ENCODE measurements around the gene CLIC6.

Gene CLIC6

DNA sequence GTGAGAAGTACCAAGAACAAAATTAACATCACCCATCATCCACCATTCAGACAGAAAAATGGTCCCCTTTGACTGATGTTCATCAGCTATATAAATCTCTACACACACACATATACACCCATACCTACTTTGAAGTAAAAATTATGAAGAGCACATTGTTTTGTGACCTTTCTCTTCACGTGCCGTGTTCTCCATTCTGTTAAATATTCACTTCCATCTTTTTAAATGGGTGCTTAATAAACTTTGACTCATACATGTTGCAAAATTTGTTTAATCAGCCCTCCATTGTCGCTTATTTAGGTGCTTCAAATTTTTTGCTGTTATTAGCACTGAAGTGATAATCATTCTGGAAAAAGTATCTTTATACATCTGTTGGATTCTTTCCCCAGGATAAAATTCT, 80.1 kb downstream of the CLIC6 start:
- H2BK120ac ChIP-seq (ENCODE audit: insufficient read depth, low read length, poor library complexity): no peak overlapping the region
- no CpG with 5 or more reads among the region's 3 CpGs for WGBS (ENCODE audit: extremely low coverage, insufficient coverage, insufficient read length)
- H2AFZ ChIP-seq (ENCODE audit: insufficient read depth, low read length, poor library complexity): no peak overlapping the region
- H3K14ac ChIP-seq (ENCODE audit: low read length): no peak overlapping the region
- no peak overlapping the region for H3K27ac ChIP-seq (ENCODE audit: low read depth, low read length)
- no peak overlapping the region for H3K23ac ChIP-seq (ENCODE audit: low read length)
- H3K4me1 ChIP-seq (ENCODE audit: control insufficient read depth in 1 of 2, insufficient read depth in 2 of 2, low read length in 2 of 2): no peaks in the 10 kb centered on the region
- H3K9ac ChIP-seq (ENCODE audit: low read length): no peak overlapping the region
- no peak overlapping the region for H3K4me3 ChIP-seq (ENCODE audit: low read depth, low read length)
- no peak overlapping the region for H3K4ac ChIP-seq (ENCODE audit: low read depth, low read length)
- H2BK12ac ChIP-seq (ENCODE audit: low read length): no peak overlapping the region
- H4K12ac ChIP-seq (ENCODE audit: low read depth, low read length): no peak overlapping the region
- no peak overlapping the region for H3K18ac ChIP-seq (ENCODE audit: low read length)
- H4K8ac ChIP-seq (ENCODE audit: low read depth, low read length): no peak overlapping the region
- no peaks in the 10 kb centered on the region for H3K79me2 ChIP-seq (ENCODE audit: control insufficient read depth, insufficient read depth, low read length, poor library complexity)
- no peaks in the 10 kb centered on the region for H3K9me3 ChIP-seq (ENCODE audit: insufficient read depth, low read depth, low read length)
- no peak for DNase-seq
- H2AK5ac ChIP-seq (ENCODE audit: low read length): no peak overlapping the region
- no peak overlapping the region for H4K91ac ChIP-seq (ENCODE audit: low read depth, low read length)
- no peaks in the 10 kb centered on the region for H3K36me3 ChIP-seq (ENCODE audit: control insufficient read depth in 1 of 2, insufficient read depth in 2 of 2, low read length in 2 of 2)
- peaks cover 3% of the 10 kb centered on the region for H3K79me1 ChIP-seq (ENCODE audit: low read length)
- no peaks in the 10 kb centered on the region for H3K27me3 ChIP-seq (ENCODE audit: insufficient read depth, low read length)
- no peak overlapping the region for H2BK5ac ChIP-seq (ENCODE audit: low read depth, low read length, poor library complexity)
- H3K4me2 ChIP-seq (ENCODE audit: low read length): no peak overlapping the region

GRCh38 chr21:34754690-34755647, 86.2 kb downstream of the CLIC6 start:
- H2AFZ ChIP-seq (ENCODE audit: insufficient read depth, low read length, poor library complexity): no peak overlapping the region
- no peak overlapping the region for H2BK5ac ChIP-seq (ENCODE audit: low read depth, low read length, poor library complexity)
- H2BK120ac ChIP-seq (ENCODE audit: insufficient read depth, low read length, poor library complexity): no peak overlapping the region
- no peak overlapping the region for H3K27ac ChIP-seq (ENCODE audit: low read depth, low read length)
- no peaks in the 10 kb centered on the region for H3K27me3 ChIP-seq (ENCODE audit: insufficient read depth, low read length)
- no peak overlapping the region for H2AK5ac ChIP-seq (ENCODE audit: low read length)
- no peak overlapping the region for H2BK12ac ChIP-seq (ENCODE audit: low read length)
- no peak overlapping the region for H3K23ac ChIP-seq (ENCODE audit: low read length)
- no peak overlapping the region for H3K9ac ChIP-seq (ENCODE audit: low read length)
- no peak overlapping the region for H3K14ac ChIP-seq (ENCODE audit: low read length)
- H3K4me2 ChIP-seq (ENCODE audit: low read length): no peak overlapping the region
- H4K12ac ChIP-seq (ENCODE audit: low read depth, low read length): no peak overlapping the region
- WGBS (ENCODE audit: extremely low coverage, insufficient coverage, insufficient read length): 100% methylated on average over 2 of the region's 19 CpGs
- no peaks in the 10 kb centered on the region for H3K9me3 ChIP-seq (ENCODE audit: insufficient read depth, low read depth, low read length)
- no peak overlapping the region for H4K8ac ChIP-seq (ENCODE audit: low read depth, low read length)
- no peak overlapping the region for H3K18ac ChIP-seq (ENCODE audit: low read length)
- H3K4me1 ChIP-seq (ENCODE audit: control insufficient read depth in 1 of 2, insufficient read depth in 2 of 2, low read length in 2 of 2): peaks cover 2 to 3% of the 10 kb centered on the region in 2 experiments
- H3K79me1 ChIP-seq (ENCODE audit: low read length): no peaks in the 10 kb centered on the region
- no peak overlapping the region for H4K91ac ChIP-seq (ENCODE audit: low read depth, low read length)
- H3K79me2 ChIP-seq (ENCODE audit: control insufficient read depth, insufficient read depth, low read length, poor library complexity): no peaks in the 10 kb centered on the region
- H3K4ac ChIP-seq (ENCODE audit: low read depth, low read length): no peak overlapping the region
- no peak for DNase-seq
- no peak overlapping the region for H3K4me3 ChIP-seq (ENCODE audit: low read depth, low read length)
- H3K36me3 ChIP-seq (ENCODE audit: control insufficient read depth in 1 of 2, insufficient read depth in 2 of 2, low read length in 2 of 2): no peaks in the 10 kb centered on the region

- Histone ChIP-seq H3K36me3 (ENCODE audit: control insufficient read depth in 1 of 2, insufficient read depth in 2 of 2, low read length in 2 of 2) (no peaks in the 10 kb centered on the region), H3K9me3 (ENCODE audit: insufficient read depth, low read depth, low read length) (peaks cover 1% of the 10 kb centered on the region), H3K4me1 (ENCODE audit: control insufficient read depth in 1 of 2, insufficient read depth in 2 of 2, low read length in 2 of 2) (peaks cover 2 to 3% of the 10 kb centered on the region in 2 experiments), H3K79me1 (ENCODE audit: low read length) (no peaks in the 10 kb centered on the region), H4K91ac (ENCODE audit: low read depth, low read length) (no peak overlapping the region), H3K4me2 (ENCODE audit: low read length) (no peak overlapping the region), H2AFZ (ENCODE audit: insufficient read depth, low read length, poor library complexity) (no peak overlapping the region), H3K4ac (ENCODE audit: low read depth, low read length) (no peak overlapping the region), H3K79me2 (ENCODE audit: control insufficient read depth, insufficient read depth, low read length, poor library complexity) (no peaks in the 10 kb centered on the region), H2BK120ac (ENCODE audit: insufficient read depth, low read length, poor library complexity) (no peak overlapping the region), H3K14ac (ENCODE audit: low read length) (no peak overlapping the region), H2BK5ac (ENCODE audit: low read depth, low read length, poor library complexity) (no peak overlapping the region), H3K27me3 (ENCODE audit: insufficient read depth, low read length) (no peaks in the 10 kb centered on the region), H3K9ac (ENCODE audit: low read length) (no peak overlapping the region), H3K23ac (ENCODE audit: low read length) (no peak overlapping the region), H4K8ac (ENCODE audit: low read depth, low read length) (no peak overlapping the region), H2BK12ac (ENCODE audit: low read length) (no peak overlapping the region), H3K27ac (ENCODE audit: low read depth, low read length) (no peak overlapping the region), H2AK5ac (ENCODE audit: low read length) (no peak overlapping the region), H4K12ac (ENCODE audit: low read depth, low read length) (no peak overlapping the region), H3K18ac (ENCODE audit: low read length) (no peak overlapping the region), H3K4me3 (ENCODE audit: low read depth, low read length) (no peak overlapping the region)
- DNase-seq: no peak
- no CpG with 5 or more reads among the region's 2 CpGs for WGBS (ENCODE audit: extremely low coverage, insufficient coverage, insufficient read length)
These were observed 93.0 kb downstream of the CLIC6 start for GRCh38 chr21:34761758-34762330.

DNA sequence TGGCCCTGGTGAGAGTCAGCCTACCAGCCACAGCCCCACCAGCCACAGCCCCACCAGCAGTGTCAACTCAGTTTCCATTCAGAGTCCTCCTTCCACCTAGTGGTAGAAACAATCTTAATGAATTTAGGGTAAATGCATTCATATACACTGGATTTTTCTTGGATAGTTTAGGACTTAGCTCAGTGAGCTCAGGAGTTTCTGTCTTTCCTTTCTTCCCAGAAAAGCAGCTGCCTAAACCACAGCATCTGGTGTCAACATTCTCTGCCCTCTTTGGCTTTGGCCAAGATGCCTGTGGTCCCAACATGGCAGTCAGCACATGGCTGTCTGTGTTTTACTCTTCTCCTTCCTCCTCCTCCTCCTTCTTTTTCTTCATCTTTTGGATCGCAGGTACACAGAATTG, 94.0 kb downstream of the CLIC6 start:
- Histone ChIP-seq H3K14ac (ENCODE audit: low read length) (no peak overlapping the region), H3K36me3 (ENCODE audit: control insufficient read depth in 1 of 2, insufficient read depth in 2 of 2, low read length in 2 of 2) (no peaks in the 10 kb centered on the region), H2BK12ac (ENCODE audit: low read length) (no peak overlapping the region), H3K18ac (ENCODE audit: low read length) (no peak overlapping the region), H4K12ac (ENCODE audit: low read depth, low read length) (no peak overlapping the region), H3K79me2 (ENCODE audit: control insufficient read depth, insufficient read depth, low read length, poor library complexity) (no peaks in the 10 kb centered on the region), H3K23ac (ENCODE audit: low read length) (no peak overlapping the region), H3K9me3 (ENCODE audit: insufficient read depth, low read depth, low read length) (peaks cover 1% of the 10 kb centered on the region), H3K4ac (ENCODE audit: low read depth, low read length) (no peak overlapping the region), H3K4me1 (ENCODE audit: control insufficient read depth in 1 of 2, insufficient read depth in 2 of 2, low read length in 2 of 2) (peaks cover 2 to 3% of the 10 kb centered on the region in 2 experiments), H4K91ac (ENCODE audit: low read depth, low read length) (no peak overlapping the region), H3K9ac (ENCODE audit: low read length) (no peak overlapping the region), H3K27ac (ENCODE audit: low read depth, low read length) (no peak overlapping the region), H3K27me3 (ENCODE audit: insufficient read depth, low read length) (no peaks in the 10 kb centered on the region), H3K4me2 (ENCODE audit: low read length) (no peak overlapping the region), H3K79me1 (ENCODE audit: low read length) (no peaks in the 10 kb centered on the region), H4K8ac (ENCODE audit: low read depth, low read length) (no peak overlapping the region), H2BK5ac (ENCODE audit: low read depth, low read length, poor library complexity) (no peak overlapping the region), H2AFZ (ENCODE audit: insufficient read depth, low read length, poor library complexity) (no peak overlapping the region), H2BK120ac (ENCODE audit: insufficient read depth, low read length, poor library complexity) (no peak overlapping the region), H3K4me3 (ENCODE audit: low read depth, low read length) (no peak overlapping the region), H2AK5ac (ENCODE audit: low read length) (no peak overlapping the region)
- DNase-seq: no peak
- no CpG with 5 or more reads among the region's 1 CpG for WGBS (ENCODE audit: extremely low coverage, insufficient coverage, insufficient read length)

Measured in trophoblast cell (in vitro differentiated cells and primary cell).